Smooth muscle cell (in vitro differentiated cells): ENCODE results near the gene ATAD5. TPM values are rescaled to one million over a fixed set of nuclear protein-coding genes. Genes with fewer than 3 reads are reported as not detected.

ENCODE experiments used
- DNase-seq: peaks from one replicate; lab custom pipeline; 2025; ENCODE audit not compliant: unreplicated experiment; lab: John Stamatoyannopoulos, UW
- H2AFZ ChIP-seq: fragments of 200-600 bp; sonication (generic); 2 replicates; pipeline ENCODE4 v1.6.0; 2016; ENCODE audit warnings: antibody characterized with exemption, low read depth, mild to moderate bottlenecking
- H3F3A ChIP-seq: fragments of 200-600 bp; sonication (generic); 2 replicates; pipeline ENCODE4 v1.6.0; 2017; ENCODE audit warnings: antibody characterized with exemption, low read depth
- H3K27ac ChIP-seq: fragments of 200-600 bp; sonication (generic); 2 replicates; pipeline ENCODE4 v1.5.1; 2016; ENCODE audit warnings: low read depth, mild to moderate bottlenecking
- H3K27me3 ChIP-seq: fragments of 200-600 bp; sonication (generic); 2 replicates; pipeline ENCODE4 v1.6.1; 2016; ENCODE audit warnings: low read depth, mild to moderate bottlenecking
- H3K36me3 ChIP-seq: fragments of 200-600 bp; sonication (generic); 2 replicates; pipeline ENCODE4 v1.5.1; 2016; ENCODE audit warnings: low read depth
- H3K4me1 ChIP-seq: fragments of 200-600 bp; sonication (generic); 2 replicates; pipeline ENCODE4 v1.5.1; 2016; ENCODE audit warnings: low read depth
- H3K4me2 ChIP-seq: fragments of 200-600 bp; sonication (generic); 2 replicates; pipeline ENCODE4 v1.6.0; 2016; ENCODE audit warnings: mild to moderate bottlenecking
- H3K4me3 ChIP-seq: fragments of 200-600 bp; sonication (generic); 2 replicates; pipeline ENCODE4 v1.5.1; 2016; ENCODE audit warnings: mild to moderate bottlenecking
- H3K79me2 ChIP-seq: fragments of 200-600 bp; sonication (generic); 2 replicates; pipeline ENCODE4 v1.6.0; 2016; ENCODE audit warnings: low read depth, mild to moderate bottlenecking
- H3K9ac ChIP-seq: fragments of 200-600 bp; sonication (generic); 2 replicates; pipeline ENCODE4 v1.6.0; 2016; ENCODE audit warnings: low read depth
- H3K9me3 ChIP-seq: fragments of 200-600 bp; sonication (generic); replicated peaks from 2 replicates; pipeline ENCODE4 v1.5.1; 2016; ENCODE audit warnings: low read depth
- H4K20me1 ChIP-seq: fragments of 200-600 bp; sonication (generic); 2 replicates; pipeline ENCODE4 v1.6.0; 2016; ENCODE audit warnings: low read depth
- CTCF ChIP-seq: fragments of 200-600 bp; sonication (generic); IDR thresholded peaks from 2 replicates; pipeline ENCODE4 v1.5.1; 2017; ENCODE audit warnings: borderline replicate concordance, mild to moderate bottlenecking, antibody characterized with exemption; ENCODE audit not compliant: insufficient read depth, poor library complexity, severe bottlenecking
- WGBS: methylation state at CpG from one replicate; pipeline ENCODE4 v1.1.7; 2016; ENCODE audit warnings: low lambda C conversion rate; 5-methylcytosine and 5-hydroxymethylcytosine counted together
- polyA plus RNA-seq: library from polyadenylated mRNA; unstranded; fragments of >200 nt; fragmentation: Nextera tagmentation; extraction: Ambion mirVana; gene quantifications from 2 replicates; pipeline ENCODE4 v1.2.1, GENCODE V29; 2016
- total RNA-seq: library from RNA; depleted of rRNA; stranded (reverse); fragments of >200 nt; gene quantifications from 2 replicates; pipeline ENCODE4 v1.2.3, GENCODE V29; 2014

Gene ATAD5
- total and polyA plus RNA-seq, 2 experiments from 2014 or later: 2.1 to 4.7 TPM

- H3K27me3 ChIP-seq: no peaks in the 10 kb centered on the region
- no peak overlapping the region for H3K9ac ChIP-seq
- no peaks in the 10 kb centered on the region for H3K79me2 ChIP-seq
- H3K4me3 ChIP-seq: no peak overlapping the region
- no peak overlapping the region for H2AFZ ChIP-seq
- H3K36me3 ChIP-seq: no peaks in the 10 kb centered on the region
- no peak for DNase-seq
- no peak overlapping the region for H3K4me2 ChIP-seq
- WGBS: 97% methylated on average over 2 of the region's 2 CpGs
- no peaks in the 10 kb centered on the region for H3K4me1 ChIP-seq
- H3K27ac ChIP-seq: no peak overlapping the region
- no peaks in the 10 kb centered on the region for H4K20me1 ChIP-seq
- no peak for TF ChIP-seq CTCF
- peaks cover 11% of the 10 kb centered on the region for H3F3A ChIP-seq
- H3K9me3 ChIP-seq: no peaks in the 10 kb centered on the region
These were observed 41.5 kb upstream of the ATAD5 start for GRCh38 chr17:30790279-30790678.

GRCh38 chr17:30793282-30793977, 38.3 kb upstream of the ATAD5 start:
- Histone ChIP-seq H3K4me3 (no peak overlapping the region), H3K27me3 (no peaks in the 10 kb centered on the region), H3K79me2 (no peaks in the 10 kb centered on the region), H4K20me1 (no peaks in the 10 kb centered on the region), H3K27ac (no peak overlapping the region), H3K9me3 (no peaks in the 10 kb centered on the region), H3K4me1 (no peaks in the 10 kb centered on the region), H2AFZ (no peak overlapping the region), H3F3A (no peaks in the 10 kb centered on the region), H3K36me3 (no peaks in the 10 kb centered on the region), H3K4me2 (no peak overlapping the region), H3K9ac (no peak overlapping the region)
- TF ChIP-seq CTCF: no peak
- WGBS: 93% methylated on average over 9 of the region's 9 CpGs
- no peak for DNase-seq

GRCh38 chr17:30794372-30794771, 37.4 kb upstream of the ATAD5 start:
- no peaks in the 10 kb centered on the region for H3F3A ChIP-seq
- TF ChIP-seq CTCF: no peak
- no peaks in the 10 kb centered on the region for H3K79me2 ChIP-seq
- no peaks in the 10 kb centered on the region for H3K27me3 ChIP-seq
- no peak overlapping the region for H3K9ac ChIP-seq
- no peak for DNase-seq
- H4K20me1 ChIP-seq: no peaks in the 10 kb centered on the region
- H3K4me2 ChIP-seq: no peak overlapping the region
- H3K9me3 ChIP-seq: no peaks in the 10 kb centered on the region
- 87% methylated on average over 5 of the region's 5 CpGs for WGBS
- H3K4me3 ChIP-seq: no peak overlapping the region
- H3K4me1 ChIP-seq: no peaks in the 10 kb centered on the region
- H2AFZ ChIP-seq: no peak overlapping the region
- no peak overlapping the region for H3K27ac ChIP-seq
- H3K36me3 ChIP-seq: no peaks in the 10 kb centered on the region

- H3K27ac ChIP-seq: no peak overlapping the region
- H3K36me3 ChIP-seq: no peaks in the 10 kb centered on the region
- no peaks in the 10 kb centered on the region for H3K9me3 ChIP-seq
- no peaks in the 10 kb centered on the region for H4K20me1 ChIP-seq
- no peak for DNase-seq
- no peaks in the 10 kb centered on the region for H3F3A ChIP-seq
- H3K9ac ChIP-seq: no peak overlapping the region
- H3K4me3 ChIP-seq: no peak overlapping the region
- no peaks in the 10 kb centered on the region for H3K79me2 ChIP-seq
- no peak for TF ChIP-seq CTCF
- WGBS: 94% methylated on average over 4 of the region's 4 CpGs
- no peak overlapping the region for H2AFZ ChIP-seq
- H3K4me1 ChIP-seq: no peaks in the 10 kb centered on the region
- no peaks in the 10 kb centered on the region for H3K27me3 ChIP-seq
- H3K4me2 ChIP-seq: no peak overlapping the region
These were observed 35.8 kb upstream of the ATAD5 start for GRCh38 chr17:30796016-30796415.
